ENCODE results near the gene ICAM2.
A peak's percentile ranks its signal among the peaks of the same experiment; 100 is the strongest.

The ICAM2 gene

DNA sequence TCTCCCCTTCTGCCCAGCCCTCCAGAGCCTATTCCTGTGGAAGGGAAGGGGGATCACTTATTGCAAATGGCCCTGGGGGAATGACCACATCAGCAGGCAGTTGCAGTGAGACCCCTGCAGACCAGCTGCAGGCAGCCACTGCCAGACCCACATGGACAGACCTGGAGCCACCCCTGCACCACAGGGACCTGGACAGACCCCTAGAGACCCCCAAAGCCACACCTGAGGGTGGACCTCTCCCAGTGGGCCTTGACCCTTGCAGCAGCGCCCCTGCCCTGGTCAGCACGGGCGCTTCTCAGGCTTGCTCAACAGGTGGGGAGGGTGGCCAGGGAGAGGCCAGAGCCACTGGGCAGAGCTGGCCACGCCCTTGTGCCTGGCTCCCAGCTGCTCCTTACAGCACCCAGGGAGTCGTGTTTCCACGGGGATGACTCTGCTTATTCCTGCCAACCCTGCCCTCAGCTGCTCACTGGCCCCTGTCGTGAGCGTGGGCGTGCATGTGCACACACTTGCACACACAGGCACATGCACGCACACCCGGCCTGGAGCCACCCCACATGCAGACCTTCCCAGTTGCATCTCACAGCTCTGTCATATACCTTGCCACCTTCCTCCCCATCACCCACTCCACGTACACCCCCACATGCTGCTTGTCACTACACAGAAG, 46.4 kb downstream of the ICAM2 start:
- DNase-seq: no peak

DNA sequence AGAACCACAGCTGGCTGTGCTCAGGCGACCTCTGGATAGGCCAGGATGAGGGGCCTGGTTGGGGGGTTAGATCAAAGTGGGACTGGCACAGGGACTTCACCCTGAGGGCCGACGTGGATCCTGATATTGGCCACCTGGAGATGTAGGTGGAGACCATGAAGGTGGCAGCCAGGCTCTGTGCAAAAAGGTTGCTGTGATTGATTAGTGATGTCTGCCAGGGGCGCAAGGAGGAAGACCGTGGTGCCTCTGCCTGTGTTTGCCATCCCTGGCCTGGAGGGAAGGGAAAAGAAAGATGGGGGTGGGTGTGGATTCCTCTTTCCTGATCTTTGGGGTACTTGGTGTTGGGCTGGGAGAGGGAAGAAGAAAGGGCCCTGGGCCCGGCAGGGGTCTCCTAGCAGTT, 47.2 kb downstream of the ICAM2 start:
- no peak for DNase-seq

DNA sequence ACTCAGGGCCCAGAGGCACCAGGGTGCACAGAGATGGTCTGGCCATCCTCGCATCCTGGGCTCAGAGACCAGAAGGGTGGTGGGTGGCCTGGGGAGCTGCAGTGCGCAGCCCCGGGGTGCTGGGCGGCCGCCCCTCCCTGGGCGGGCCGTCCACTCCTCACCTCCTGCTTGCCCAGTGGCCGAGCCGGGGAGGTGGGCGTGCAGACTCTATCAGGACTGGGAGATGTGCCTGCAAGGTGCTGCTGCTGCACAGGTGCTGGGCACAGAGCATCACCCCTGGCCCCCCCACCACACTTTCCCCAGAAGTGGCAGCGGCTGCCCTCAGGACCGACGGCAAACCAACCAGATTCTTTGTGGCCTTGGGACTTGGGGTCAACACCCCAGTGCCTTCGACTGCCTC, 47.6 kb downstream of the ICAM2 start, which contains the start of gene SCN4A:
Gene SCN4A (minus strand): TSS at position 123 of the 400 bp plus-strand sequence. CDS start 77 bp downstream, at position 46.
- no peak for DNase-seq

DNA sequence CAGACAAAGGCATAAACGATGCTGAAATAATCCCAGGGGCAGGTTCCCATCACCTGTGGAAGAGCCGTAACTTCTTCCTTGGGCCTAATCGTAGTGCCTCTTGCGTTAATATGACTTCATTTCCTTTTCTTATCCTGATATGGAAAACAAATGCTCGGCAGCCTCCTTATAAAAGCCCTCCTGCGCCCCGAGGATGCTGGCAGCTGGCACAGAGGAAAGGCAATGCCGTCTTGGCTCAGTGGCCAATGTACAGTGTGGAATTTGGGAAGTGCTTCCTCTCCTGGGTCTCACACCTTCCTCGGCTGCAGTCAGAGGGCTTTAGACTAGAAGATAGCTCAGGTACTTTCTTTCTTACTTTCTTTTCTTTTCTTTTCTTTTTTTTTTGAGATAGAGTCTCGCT, 51.2 kb downstream of the ICAM2 start:
- no peak for DNase-seq

DNA sequence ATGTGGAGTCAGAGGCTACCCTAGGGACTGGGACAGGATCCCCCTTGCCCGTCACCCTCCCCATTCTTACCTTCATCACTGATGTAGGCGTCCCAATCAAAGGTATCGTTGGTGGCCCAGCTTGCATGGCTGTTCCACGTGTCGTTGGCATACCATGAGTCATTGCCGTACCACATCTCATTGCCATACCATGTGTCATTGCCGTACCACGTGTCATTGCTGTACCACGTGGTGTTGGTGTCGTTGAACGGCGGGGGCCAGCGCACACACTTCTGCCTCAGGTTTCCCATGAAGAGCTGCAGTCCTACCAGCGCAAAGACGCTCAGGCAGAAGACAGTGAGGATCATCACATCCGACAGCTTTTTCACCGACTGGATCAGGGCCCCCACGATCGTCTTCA, 52.5 kb downstream of the ICAM2 start:
- no peak for DNase-seq

DNA sequence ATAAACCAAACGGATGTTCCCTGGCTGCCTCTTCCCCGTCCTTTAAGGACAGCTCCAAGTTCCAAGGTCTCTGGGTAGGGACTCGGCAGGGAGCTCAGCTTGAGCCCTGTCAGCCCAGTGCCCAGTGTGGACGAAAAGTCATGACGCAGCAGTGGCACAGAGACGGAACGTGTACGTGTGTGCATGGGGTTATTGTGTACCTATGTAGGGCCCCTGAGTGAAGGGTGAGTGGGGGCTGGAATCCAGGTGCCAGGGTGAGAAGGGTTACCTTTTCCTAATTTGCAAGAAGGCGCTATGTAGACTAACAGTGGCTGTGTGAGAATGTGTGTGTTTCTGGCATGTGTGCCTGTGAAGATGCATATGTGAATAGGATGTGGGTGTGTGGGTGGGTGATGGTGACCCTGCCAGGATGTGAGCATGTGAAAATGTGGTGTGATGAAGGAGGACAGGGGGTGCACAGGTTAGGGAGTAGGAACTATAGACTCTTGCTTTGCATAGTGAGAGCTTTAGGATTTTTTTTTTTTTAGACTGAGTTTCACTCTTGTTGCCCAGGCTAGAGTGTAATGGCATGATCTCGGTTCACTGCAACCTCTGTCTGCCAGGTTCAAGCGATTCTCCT, 53.7 kb downstream of the ICAM2 start:
- DNase-seq: no peak

DNA sequence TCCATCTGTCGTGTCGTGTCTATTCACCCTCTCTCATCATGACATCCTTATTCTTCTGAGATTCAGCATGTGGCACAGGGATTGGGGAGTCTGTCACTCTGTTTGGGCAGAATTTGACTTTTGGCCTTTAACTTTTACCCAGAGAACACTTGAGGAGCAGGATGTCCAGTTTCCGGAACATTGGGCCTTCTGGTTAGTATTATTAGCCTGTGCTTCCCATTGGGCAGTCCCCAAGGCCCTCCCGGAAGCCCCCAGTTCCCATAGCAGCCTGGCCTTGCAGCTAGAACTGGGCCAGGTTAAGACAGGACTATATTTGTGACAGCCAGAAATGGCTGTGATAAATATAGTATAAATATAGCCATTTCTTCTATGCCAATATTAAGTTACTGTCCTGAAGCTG, 57.3 kb downstream of the ICAM2 start:
- DNase-seq: no peak

DNA sequence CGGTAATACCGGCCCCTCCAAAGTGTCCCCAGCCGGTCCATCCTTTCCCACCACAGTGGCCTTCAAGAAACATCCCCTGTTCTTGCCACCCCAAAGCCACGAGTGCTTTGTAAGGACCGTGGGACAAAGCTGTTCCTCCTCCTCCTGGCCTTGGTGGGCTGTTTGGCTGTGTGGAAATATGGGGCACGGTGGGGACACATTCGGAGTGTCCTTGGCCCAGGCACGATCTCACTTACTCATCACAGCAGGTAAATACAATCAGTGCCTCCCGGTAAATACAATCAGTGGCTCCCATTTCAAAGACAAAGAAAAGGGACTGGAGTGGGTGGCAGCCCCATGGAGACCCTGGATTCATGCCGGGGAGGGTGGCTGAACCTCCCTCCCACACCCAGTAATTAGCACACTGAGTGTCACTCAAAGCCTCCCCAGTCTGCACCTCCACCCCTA, 58.1 kb downstream of the ICAM2 start:
- DNase-seq: no peak

DNA sequence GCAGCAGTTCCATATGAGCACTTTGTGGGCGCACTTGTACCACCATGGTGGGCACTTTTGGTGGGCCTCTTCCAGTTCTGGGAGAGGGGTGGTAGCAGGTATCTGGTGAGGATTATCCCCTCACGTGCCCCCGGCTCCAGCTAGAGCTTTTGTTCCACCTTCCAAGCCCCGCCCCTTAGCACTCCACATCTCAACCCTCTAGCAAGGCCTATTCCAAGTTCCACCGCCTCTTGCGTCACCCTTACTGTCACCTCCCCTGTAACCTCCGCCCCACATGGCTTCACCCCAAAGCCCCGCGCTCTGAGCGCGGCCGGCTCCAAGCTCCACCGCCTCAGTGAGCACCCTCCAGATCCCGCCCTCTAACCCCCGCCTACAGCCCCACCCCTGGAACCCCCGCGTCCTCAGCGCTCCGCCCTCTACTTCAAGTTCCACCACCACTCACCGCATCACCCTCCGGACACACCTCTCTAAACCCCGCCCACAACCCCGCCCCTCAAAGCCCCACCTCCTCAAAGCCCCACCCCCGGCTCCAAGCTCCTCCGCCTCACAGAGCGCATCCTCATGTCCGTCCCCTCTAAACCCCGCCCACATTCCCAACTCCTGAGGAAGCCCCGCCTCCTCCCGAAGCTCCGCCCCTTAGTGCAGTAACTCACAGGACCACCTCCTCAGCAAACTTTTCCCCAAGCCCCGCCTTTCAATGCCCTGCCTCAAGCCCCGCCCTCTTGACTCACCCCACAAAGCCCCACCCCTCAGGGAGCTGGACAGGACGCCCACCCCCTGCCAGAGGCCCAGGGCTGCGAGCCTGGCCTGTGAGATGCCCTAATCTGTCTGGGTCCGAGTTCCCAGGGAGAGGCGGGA, 58.8 kb downstream of the ICAM2 start:
- peak; percentile 38 for DNase-seq

DNA sequence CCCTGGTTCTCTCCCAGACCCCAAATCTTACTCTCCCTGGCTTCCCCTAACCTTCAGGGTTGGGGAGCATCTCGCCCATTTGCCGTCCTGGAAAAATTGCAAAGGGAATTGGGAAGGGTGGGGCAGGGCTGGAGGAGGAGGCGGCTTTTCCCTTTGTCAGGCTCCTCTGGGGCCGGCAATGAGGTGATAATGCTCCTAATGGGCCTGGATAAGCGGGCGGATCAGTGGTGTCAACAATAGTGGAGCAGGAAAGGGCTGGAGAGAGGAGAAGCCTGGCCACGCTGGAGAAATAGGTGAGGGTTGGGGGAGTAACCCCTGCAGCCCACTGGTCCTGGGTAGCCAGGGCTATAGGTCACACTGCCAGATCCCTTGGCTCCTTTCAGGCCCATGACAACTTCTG, 60.0 kb downstream of the ICAM2 start:
- DNase-seq: no peak

DNA sequence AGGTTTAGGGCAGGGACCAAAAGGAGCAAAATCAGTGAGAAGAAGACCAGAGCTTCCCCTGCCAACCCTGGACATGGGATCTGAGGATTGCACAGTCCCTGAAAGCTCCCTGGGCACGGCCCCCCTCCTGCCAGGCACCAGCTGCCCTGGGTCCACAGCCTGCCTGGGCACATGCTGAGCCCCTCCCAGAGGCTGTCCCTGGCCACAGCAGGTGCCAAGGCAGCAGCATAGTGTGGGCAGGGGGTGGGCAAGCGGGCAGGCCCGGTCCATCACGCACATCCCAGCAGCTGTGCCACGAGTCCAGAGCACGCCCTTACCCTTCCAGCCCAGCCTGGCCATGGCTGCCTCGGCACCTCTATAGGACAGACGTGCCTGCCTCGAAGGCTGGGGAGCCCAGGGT, 60.4 kb downstream of the ICAM2 start:
- DNase-seq: no peak

DNA sequence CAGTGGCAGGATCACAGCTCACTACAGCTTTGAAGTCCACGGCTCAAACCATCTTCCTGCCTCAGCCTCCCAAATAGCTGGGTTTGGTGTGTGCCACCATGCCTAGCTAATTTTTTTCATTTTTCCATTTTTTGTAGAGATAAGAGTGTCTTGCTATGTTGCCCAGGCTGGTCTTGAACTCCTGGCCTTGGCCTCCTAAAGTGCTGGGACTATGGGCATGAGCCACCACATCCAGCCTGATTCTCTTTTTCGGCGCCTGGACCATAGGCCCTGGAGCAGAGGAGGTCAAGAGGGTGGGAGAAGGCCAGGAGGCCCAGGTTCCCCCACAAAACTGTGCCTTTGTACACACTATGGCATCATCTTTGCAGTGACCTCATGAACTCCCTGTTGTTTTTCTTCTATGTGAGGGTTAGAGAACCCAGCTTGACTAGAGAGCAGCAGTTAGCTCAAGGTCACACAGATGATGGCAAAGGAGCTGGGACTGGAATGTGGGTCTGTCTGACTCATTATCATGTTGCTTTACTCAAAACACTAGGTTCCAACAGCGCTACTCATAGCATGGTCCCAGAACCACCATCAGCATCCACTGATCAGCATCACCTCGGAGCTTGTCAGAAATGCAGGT, 64.0 kb downstream of the ICAM2 start:
- DNase-seq: no peak

DNA sequence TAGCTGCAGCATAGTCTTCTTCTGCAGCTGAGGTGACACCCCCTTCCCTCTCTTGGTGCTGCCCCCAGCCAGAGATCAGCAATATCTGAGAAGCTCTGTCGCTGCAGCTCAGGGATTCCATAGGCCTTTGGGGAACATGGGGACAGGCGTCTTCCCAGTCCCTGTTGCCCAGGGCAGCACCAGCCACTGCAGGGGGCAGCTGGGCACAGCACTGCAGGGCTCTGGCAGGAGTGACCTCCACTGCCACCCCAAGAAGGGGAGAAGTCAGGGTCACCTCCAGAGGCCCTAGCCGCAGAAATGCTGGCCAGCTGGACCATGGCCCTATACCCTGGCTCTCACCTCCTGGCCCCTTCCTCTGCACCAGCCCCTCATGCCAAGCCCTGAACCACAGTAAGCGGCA, 64.6 kb downstream of the ICAM2 start:
- no peak for DNase-seq

DNA sequence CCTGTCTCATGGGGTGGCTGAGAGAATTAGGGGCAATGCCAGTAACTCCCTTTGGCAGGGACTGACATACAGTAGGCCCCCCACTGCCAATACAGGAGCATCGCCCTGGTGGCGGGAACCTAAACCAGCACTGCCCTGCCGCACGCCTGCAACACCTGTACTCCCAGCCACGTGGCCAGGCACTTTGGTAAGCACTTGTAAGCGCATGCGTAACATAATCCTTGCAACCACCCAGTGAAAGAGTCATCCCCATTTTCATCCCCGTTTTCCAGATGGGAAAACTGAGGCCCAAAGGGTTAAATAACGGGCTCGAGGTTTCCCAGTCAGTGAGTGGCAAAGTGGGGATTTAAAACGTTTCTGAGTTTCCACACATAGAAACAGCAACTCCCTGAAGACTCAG, 65.2 kb downstream of the ICAM2 start:
- no peak for DNase-seq

DNA sequence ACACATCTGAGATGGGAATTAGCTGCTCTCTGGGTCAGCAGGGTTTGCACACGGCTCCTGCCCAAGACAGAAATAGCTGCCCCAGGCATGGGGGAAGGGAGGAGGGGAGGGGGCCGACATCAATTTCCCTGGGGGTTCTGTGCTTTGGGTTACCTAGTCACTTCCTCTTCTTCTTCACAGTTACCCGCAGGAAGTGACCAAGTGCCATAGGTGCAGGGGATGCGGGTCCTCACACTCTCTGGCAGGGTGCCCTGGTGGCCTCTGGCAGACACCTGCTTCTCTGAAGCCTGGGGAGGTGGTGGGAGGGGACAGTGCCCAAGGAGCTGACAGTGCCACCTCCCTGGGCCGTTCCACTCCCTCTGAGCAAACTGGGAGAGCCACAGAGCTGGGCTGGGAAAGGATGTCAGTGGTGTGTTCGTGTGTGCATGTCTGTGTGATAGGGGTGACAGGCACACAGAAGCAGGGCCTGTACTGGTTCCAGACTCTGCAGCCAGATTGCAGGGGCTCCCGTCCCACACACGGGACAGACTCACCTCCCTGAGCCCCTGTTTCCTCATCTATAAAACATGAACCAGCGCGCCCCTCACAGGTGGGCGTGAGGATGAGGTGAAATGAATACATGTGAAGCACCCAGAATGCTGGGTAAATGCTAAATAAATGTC, 65.9 kb downstream of the ICAM2 start:
- no peak for DNase-seq

Measured in T-helper 9 cell (primary cell).